GM23338 (cell line): ENCODE data around the gene KCNJ13. TPM values are rescaled to one million over a fixed set of nuclear protein-coding genes. Genes with fewer than 3 reads are reported as not detected.

Experiments
- ATAC-seq: fragments of 200-7000 bp; cut with Tn5 transposase; 3 replicates; pipeline ENCODE4 v1.9.1; 2020
- DNase-seq: peaks from one replicate; pipeline ENCODE4 v3.0.0-alpha.2; 2015; ENCODE audit warnings: low spot score
- H2AFZ ChIP-seq: fragments of 200-600 bp; sonication (generic); 2 replicates; pipeline ENCODE4 v1.8.0; 2016; ENCODE audit warnings: antibody characterized with exemption, mild to moderate bottlenecking, moderate library complexity
- H3F3A ChIP-seq: fragments of 200-600 bp; sonication (generic); replicated peaks from 2 replicates; pipeline ENCODE4 v1.8.0; 2017; ENCODE audit warnings: antibody characterized with exemption, mixed run types, low read depth
- H3K27ac ChIP-seq: fragments of 200-600 bp; sonication (generic); 2 replicates; pipeline ENCODE4 v1.6.1; 2016; ENCODE audit warnings: low read depth
- H3K27me3 ChIP-seq: fragments of 200-600 bp; sonication (generic); 2 replicates; pipeline ENCODE4 v1.8.0; 2016; ENCODE audit warnings: mild to moderate bottlenecking, mixed run types, moderate library complexity; ENCODE audit not compliant: insufficient read depth
- H3K36me3 ChIP-seq: fragments of 200-600 bp; sonication (generic); 2 replicates; pipeline ENCODE4 v1.8.0; 2016; ENCODE audit warnings: mild to moderate bottlenecking; ENCODE audit not compliant: insufficient read depth
- H3K4me1 ChIP-seq: fragments of 200-600 bp; sonication (generic); 2 replicates; pipeline ENCODE4 v1.8.0; 2016; ENCODE audit warnings: mild to moderate bottlenecking, moderate library complexity; ENCODE audit not compliant: insufficient read depth
- H3K4me2 ChIP-seq: fragments of 200-600 bp; sonication (generic); 2 replicates; pipeline ENCODE4 v1.7.1; 2017; ENCODE audit warnings: mixed run types
- H3K4me3 ChIP-seq: fragments of 200-600 bp; sonication (generic); 2 replicates; pipeline ENCODE4 v1.6.1; 2016; ENCODE audit warnings: mixed run types
- H3K79me2 ChIP-seq: fragments of 200-600 bp; sonication (generic); replicated peaks from 2 replicates; pipeline ENCODE4 v1.8.0; 2017; ENCODE audit warnings: mild to moderate bottlenecking; ENCODE audit not compliant: insufficient read depth
- H3K9me2 ChIP-seq: fragments of 200-600 bp; sonication (generic); 2 replicates; pipeline ENCODE4 v1.8.0; 2017; ENCODE audit not compliant: insufficient read depth
- H4K20me1 ChIP-seq: fragments of 200-600 bp; sonication (generic); replicated peaks from 2 replicates; pipeline ENCODE4 v1.8.0; 2017; ENCODE audit warnings: mild to moderate bottlenecking; ENCODE audit not compliant: insufficient read depth
- H3K27ac Mint-ChIP-seq: 2 replicates; pipeline ENCODE4 v1.8.0; 2020; ENCODE audit warnings: inconsistent platforms, mild to moderate bottlenecking, moderate library complexity, mixed read lengths
- H3K27me3 Mint-ChIP-seq: 3 replicates; pipeline ENCODE4 v1.8.0; 2022; ENCODE audit warnings: low read depth, mild to moderate bottlenecking, moderate library complexity, mixed read lengths, inconsistent platforms; ENCODE audit not compliant: insufficient read depth, poor library complexity
- H3K36me3 Mint-ChIP-seq: 3 replicates; pipeline ENCODE4 v1.8.0; 2021; ENCODE audit warnings: low read depth, mild to moderate bottlenecking, inconsistent platforms, moderate library complexity, mixed read lengths
- H3K4me1 Mint-ChIP-seq: 3 replicates; pipeline ENCODE4 v1.8.0; 2020; ENCODE audit warnings: mild to moderate bottlenecking, inconsistent platforms, mixed read lengths
- H3K4me3 Mint-ChIP-seq: 3 replicates; pipeline ENCODE4 v1.8.0; 2021; ENCODE audit warnings: moderate library complexity, mild to moderate bottlenecking, inconsistent platforms, mixed read lengths
- H3K9me3 Mint-ChIP-seq: 3 replicates; pipeline ENCODE4 v1.8.0; 2020; ENCODE audit warnings: moderate library complexity, mild to moderate bottlenecking, inconsistent platforms, mixed read lengths
- CREB1 ChIP-seq: fragments of 250-450 bp; sonication (Bioruptor Pico); IDR thresholded peaks from 2 replicates; pipeline ENCODE4 v1.5.0; 2020; ENCODE audit warnings: low read depth, mild to moderate bottlenecking, moderate library complexity
- CTCF ChIP-seq, 2 experiments: fragments of 200-600 bp in 1 of 2; sonication (generic) in 1 of 2; conservative IDR thresholded peaks; 2 replicates each; pipeline versions ENCODE4 v1.5.1 to v1.6.1; 2016 to 2017; ENCODE audit warnings: antibody characterized with exemption in 2 of 2, low read depth in 2 of 2, mild to moderate bottlenecking in 2 of 2, moderate library complexity in 1 of 2
- ETS1 ChIP-seq: IDR thresholded peaks from 2 replicates; pipeline ENCODE4 v1.6.1; 2016; ENCODE audit warnings: antibody characterized with exemption
- JUNB ChIP-seq: IDR thresholded peaks from one replicate; pipeline ENCODE4 v1.6.1; 2016; ENCODE audit warnings: antibody characterized with exemption; ENCODE audit not compliant: unreplicated experiment
- NANOG ChIP-seq: IDR thresholded peaks from 2 replicates; pipeline ENCODE4 v1.6.1; 2016; ENCODE audit warnings: antibody characterized with exemption, borderline replicate concordance
- POLR2AphosphoS5 ChIP-seq: IDR thresholded peaks from 2 replicates; pipeline ENCODE4 v1.6.1; 2016; ENCODE audit warnings: antibody characterized with exemption, low read depth
- REST ChIP-seq: IDR thresholded peaks from one replicate; pipeline ENCODE4 v1.6.1; 2018; ENCODE audit warnings: antibody characterized with exemption; ENCODE audit not compliant: unreplicated experiment
- ZNF114 ChIP-seq: fragments of 250-450 bp; sonication (Bioruptor Pico); IDR thresholded peaks from 2 replicates; pipeline ENCODE4 v1.5.0; 2020; ENCODE audit warnings: mild to moderate bottlenecking, moderate library complexity
- ZNF331 ChIP-seq: fragments of 250-450 bp; sonication (Bioruptor Pico); IDR thresholded peaks from 2 replicates; pipeline ENCODE4 v1.5.0; 2020; ENCODE audit warnings: low read depth, mild to moderate bottlenecking, moderate library complexity
- ZNF462 ChIP-seq: fragments of 250-450 bp; sonication (Bioruptor Pico); IDR thresholded peaks from 2 replicates; pipeline ENCODE4 v1.5.0; 2020; ENCODE audit warnings: mild to moderate bottlenecking, moderate library complexity
- polyA plus RNA-seq: library from polyadenylated mRNA; unstranded; fragments of >200 nt; fragmentation: Nextera tagmentation; extraction: Ambion mirVana; gene quantifications from 2 replicates; pipeline ENCODE4 v1.2.1, GENCODE V29; 2016
- total RNA-seq: library from RNA; depleted of rRNA; stranded (reverse); fragments of >200 nt; shearing (Covaris generic); gene quantifications from 2 replicates; pipeline ENCODE4 v1.2.3, GENCODE V29; 2014

The KCNJ13 gene
- total and polyA plus RNA-seq, 2 experiments from 2014 or later: 0.37 TPM; not detected in 1

- no peak for TF ChIP-seq ETS1
- no peak for TF ChIP-seq ZNF114 (CRISPR knock-in tag)
Observed at GRCh38 chr2:232810444-232810843, 34.1 kb upstream of the KCNJ13 start (continued).

- H3K9me2 ChIP-seq: no peaks in the 10 kb centered on the region
- H3K4me3 ChIP-seq: no peak overlapping the region
- Mint-ChIP-seq H3K9me3 (no peaks in the 10 kb centered on the region), H3K27ac (no peak overlapping the region), H3K4me3 (no peak overlapping the region), H3K4me1 (no peaks in the 10 kb centered on the region), H3K27me3 (no peaks in the 10 kb centered on the region), H3K36me3 (peaks cover 44% of the 10 kb centered on the region)
- no peak for DNase-seq
- no peaks in the 10 kb centered on the region for H3K4me1 ChIP-seq
- H3K27me3 ChIP-seq: no peaks in the 10 kb centered on the region
- no peak overlapping the region for H3K27ac ChIP-seq
- H3K79me2 ChIP-seq: no peaks in the 10 kb centered on the region
- no peaks in the 10 kb centered on the region for H4K20me1 ChIP-seq
- TF ChIP-seq ZNF462 (CRISPR knock-in tag): no peak
- no peak for TF ChIP-seq POLR2AphosphoS5
- TF ChIP-seq CTCF (conservative IDR thresholded peaks at IDR 0.05; ENCODE audit: low read depth in 2 of 2): no peak
- no peak for TF ChIP-seq NANOG
- TF ChIP-seq CREB1: no peak
- no peak for TF ChIP-seq ZNF331 (CRISPR knock-in tag)
- TF ChIP-seq REST: no peak
- no peak for TF ChIP-seq JUNB
- no peaks in the 10 kb centered on the region for H3F3A ChIP-seq
- no peak for ATAC-seq
- peaks cover 38% of the 10 kb centered on the region for H3K36me3 ChIP-seq
- no peak overlapping the region for H2AFZ ChIP-seq
- H3K4me2 ChIP-seq: no peak overlapping the region
Observed at GRCh38 chr2:232809349-232810124, 33.2 kb upstream of the KCNJ13 start.
